Epidermal melanocyte (primary cell): ENCODE results near the gene GPSM1.

ENCODE experiments used
- DNase-seq: peaks from one replicate; pipeline ENCODE4 v3.0.0; 2011; ENCODE audit warnings: low spot score; ENCODE audit not compliant: insufficient read length

GPSM1 gene

DNA sequence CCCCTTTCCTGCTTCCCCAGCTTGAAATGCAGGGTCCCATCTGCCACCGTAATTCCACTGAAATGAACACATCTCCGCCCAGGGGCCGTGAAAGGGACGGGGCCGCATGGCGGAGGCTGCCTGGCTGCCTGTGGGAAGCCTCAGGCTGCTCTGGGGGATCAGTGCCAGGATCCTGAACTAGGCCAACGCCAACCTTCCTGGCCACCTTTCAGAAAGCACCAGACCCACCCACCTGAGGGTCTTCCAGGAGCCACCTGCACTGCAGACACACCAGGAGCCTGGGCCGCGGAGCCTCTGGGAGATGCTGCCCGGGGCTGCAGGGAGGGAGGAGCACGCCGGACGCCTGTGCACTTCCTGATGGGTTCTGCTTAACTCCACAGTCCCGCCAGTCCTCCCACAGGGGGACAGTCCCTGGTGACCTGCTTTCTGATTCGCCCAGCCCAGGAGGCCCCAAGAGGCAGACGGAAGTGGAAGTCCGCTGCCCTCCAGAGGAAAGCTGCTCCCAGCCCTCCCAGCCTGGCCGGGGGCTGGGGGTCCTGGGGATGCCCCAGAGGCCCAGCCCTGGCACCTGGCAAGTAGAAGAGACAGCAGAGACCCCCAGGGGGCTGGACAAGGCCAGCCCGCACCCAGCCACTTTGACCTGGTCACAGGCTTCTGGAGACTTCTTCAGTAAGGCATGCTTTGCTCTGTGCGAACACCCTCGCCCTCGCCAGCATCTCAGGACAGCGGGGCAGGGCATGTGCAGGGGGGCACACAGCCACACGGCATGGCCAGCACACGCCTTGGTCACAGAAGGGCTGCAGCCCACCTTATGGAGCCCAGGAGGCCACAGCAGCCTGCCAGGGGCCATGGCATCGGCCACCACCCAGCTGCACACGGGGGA is 46.2 kb downstream of the GPSM1 start, which contains the start of gene CARD9:
CARD9 (minus strand) TSS at position 370 of the 883 bp plus-strand sequence. CDS start 1,591 bp downstream, outside the sequence.
- no peak for DNase-seq

DNA sequence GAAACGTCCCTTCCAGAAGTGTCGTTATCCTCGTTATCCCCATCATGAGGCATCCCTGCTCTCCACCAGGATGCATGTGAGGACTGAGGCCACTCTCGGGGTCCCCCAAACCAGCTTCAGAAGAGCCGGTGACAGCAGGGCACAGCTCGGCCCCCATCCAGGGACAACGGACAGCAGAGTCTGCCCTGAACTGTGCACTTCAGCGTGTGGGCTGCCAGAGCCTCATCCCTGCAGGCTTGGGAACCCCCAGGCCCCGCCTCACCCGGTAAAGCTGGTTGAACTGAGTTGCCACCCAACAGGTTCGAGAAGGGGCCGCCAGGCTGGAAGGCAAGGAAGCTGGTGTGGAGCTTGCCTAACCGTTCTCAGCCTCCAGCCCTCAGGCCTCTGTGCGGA is 46.8 kb downstream of the GPSM1 start:
- DNase-seq, result no peak

DNA sequence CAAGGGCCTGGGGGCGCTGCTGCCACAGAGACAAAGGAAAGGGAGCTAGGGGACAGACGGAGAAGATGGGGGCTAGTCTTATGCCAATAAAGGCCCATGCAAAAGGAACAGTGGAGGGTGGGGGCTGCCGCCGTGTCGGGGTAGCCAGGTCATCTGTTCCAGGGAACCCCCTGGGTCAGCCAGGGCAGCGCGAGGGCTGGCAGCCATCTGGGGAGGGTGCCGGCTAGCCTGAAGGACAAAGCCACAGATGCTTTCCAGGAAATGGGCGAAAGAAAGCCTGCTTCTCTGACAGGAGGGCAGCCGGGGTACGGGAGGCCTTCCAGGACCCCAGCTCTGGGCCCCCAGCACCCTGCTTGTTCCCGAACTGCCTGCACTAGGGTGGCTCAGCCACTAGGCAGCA is 47.8 kb downstream of the GPSM1 start:
- no peak for DNase-seq

DNA sequence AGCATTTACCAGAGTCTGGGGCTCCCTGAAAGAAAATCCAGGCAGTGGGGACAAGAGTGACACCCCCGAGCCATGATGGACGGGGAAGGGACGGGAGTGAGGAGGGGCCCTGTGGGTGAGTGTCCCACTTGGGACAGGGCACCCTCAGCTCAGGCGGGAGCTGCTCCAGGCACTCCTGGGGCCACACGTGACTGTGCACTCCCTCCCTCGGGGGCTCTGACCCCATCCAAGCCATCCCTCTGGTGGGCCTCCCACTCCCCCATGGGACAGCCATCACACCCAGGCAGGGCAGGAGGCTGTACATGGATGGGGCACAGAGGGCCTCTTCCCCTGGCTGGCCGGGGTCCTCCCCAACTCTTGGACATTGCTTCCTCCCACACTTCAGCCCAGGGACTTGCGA is 49.1 kb downstream of the GPSM1 start:
- no peak for DNase-seq

DNA sequence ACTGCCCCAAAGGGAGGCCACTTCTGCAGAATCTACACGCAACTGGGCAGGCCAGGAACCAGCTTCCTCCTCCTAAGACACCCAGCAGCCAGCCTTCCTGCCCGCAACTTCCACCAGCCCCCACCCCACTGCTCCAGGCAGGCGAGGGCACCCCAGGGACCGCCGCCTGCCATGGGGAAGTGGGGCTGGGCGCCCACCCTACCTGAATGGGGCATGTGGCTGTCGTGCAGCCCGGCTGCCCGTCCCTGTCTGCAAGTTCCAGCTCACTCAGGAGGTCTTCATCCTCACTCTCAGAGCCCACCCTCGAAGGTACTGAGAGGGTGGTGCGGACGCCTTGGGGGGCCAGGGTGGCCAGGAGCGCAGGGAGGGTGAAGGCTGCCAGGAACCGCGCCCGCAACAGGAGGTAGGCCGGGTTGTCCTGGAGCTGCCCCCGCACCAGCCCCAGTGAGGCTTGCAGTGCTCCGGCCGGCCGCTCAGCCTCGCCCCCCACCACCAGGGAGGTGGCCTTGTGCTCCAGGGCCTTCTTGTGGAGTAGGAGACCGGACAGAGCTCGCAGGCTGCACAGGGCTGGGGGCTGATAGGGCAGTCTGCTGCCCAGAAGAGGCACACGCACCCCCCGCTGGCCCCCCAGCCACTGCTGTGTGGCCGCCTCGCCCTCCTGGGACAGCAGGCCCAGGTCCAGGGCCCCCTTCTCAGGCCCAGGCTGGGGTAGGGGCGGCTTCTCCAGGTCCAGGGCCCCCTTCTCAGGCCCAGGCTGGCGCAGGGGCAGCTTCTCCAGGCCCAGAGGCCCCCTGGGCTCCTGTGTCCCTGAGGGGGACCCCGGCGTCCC is 50.2 kb downstream of the GPSM1 start:
- DNase-seq, result no peak

DNA sequence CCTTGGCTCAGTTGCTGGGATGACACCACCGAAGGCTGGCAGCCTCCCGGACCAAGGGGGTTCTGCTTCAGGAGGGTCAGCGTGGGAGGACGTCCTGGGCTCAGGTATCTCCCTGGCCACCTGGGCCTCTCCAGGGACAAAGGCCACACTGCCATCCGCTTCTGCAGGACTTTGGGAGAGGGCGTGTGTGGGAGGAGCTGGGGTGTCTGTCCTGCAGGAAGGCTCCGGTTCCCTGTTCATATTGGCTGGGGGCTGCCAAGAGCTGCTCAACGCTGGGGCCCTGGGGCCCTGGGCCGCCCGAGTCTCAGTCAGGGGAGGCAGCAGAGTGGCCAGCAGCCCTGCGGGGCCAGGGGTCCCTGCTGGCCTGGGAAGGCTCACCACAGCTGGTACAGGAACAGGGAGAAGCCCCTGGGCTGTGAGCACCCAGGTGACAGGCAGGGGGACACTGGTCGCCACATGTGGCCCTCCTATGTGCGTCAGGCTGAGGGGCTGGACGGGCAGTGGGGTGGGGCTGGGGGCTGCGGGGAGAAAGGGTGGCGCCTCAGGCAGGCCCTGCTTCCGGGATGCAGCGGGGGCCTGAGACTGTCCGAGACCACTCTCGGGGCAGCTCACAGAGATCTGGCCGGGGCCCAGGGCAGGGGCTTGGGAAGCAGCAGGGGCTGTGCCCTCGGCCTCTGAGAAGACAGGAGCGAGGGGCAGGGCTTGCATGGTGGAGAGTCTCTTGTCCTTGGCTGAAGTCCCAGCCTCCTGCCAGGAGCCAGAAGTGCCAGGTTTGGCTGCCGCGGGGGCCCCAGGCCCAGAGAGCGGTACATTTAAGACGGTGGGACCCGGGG is 51.0 kb downstream of the GPSM1 start:
- no peak for DNase-seq

DNA sequence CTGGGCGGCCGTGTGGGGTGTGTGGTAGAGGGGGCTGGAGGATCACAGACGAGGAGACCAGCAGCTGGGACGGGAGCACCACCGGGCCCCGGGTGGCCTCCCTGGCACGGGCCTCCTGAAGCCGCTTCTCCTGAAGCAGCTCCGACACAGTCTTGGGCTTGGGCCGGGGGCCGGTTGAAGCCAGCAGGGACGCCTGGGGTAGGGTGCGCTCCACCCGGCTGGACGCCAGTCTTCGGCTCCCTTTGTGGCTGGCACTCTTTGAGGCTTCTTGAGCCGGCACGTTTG is 51.6 kb downstream of the GPSM1 start:
- no peak for DNase-seq

DNA sequence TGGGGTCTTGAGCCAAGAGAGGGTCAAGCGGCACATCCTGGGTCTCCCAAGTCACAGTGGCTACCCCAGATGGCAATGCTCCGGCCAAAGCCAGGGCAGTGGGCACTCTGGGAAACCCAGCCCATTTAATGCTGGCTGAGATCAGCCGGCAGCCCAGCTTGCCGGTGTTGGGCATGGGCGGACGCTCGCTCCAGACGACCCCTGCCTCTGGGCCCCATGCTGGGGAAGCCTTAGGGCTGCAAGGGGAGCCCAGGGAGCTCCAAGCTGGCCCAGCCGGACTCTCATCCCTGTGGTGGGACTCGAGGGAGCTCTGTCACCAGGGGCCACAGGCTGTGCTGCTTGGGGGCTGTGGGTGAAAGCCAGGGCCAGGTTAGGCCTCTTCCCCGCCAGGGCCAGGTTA is 52.1 kb downstream of the GPSM1 start:
- DNase-seq, result no peak

DNA sequence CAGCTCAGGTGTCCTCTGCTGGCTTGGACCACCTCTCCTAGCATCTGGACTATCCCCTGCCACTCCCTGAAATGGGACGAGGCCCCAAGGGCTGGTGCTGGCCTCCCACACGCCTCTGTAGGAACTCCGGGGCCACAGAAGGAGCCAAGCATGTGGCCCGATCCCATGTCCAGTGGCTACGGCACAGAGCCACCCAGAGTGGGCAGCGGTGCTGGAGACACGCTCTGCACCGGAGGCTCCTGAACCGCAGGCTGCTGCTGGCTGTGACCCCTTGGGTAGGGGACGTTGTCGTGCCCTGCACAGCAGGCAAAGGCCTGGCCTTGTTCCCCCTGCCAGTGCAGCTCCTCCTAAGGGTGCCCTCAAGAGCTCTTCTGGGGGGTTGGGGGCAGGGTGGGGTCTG is 52.6 kb downstream of the GPSM1 start:
- no peak for DNase-seq

DNA sequence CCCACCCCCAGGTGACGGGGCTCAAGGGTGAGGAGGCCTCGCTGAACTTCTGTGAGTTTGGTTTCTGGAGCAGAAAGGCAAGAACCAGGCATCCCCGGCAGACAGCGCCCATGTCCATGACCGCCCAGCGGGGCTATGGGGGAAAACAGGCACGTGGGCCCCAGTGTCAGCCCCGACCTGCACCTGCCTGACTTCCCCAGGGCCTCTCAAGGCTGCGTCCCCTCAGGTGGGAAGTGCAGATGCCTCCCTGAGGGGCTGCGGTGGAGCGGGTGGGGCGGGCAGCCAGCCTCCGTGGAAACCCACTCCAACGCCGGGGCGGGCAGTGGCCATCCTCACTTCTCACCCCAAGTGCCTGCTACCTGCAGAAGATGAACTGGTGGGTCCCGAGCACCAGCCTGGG is 53.0 kb downstream of the GPSM1 start:
- no peak for DNase-seq

DNA sequence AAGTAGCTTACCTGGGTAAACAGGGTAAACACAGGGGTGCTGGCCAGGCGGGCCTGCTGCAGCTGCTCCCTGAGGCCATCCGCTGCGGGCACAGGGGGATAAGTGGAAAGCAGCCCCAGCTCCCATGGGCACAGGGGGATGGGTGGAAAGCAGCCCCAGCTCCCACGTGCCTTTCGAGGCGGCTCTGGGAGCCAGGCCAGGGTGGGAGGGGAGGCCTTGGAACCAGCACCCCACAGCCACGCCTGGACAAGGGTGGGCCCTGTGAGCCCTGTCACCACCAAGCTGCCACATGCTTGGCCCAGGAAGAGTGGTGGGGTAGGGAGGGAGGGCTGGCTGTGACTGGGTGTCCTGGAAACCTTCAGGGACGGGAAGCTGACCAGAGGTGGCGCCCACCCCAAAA is 54.0 kb downstream of the GPSM1 start:
- no peak for DNase-seq

DNA sequence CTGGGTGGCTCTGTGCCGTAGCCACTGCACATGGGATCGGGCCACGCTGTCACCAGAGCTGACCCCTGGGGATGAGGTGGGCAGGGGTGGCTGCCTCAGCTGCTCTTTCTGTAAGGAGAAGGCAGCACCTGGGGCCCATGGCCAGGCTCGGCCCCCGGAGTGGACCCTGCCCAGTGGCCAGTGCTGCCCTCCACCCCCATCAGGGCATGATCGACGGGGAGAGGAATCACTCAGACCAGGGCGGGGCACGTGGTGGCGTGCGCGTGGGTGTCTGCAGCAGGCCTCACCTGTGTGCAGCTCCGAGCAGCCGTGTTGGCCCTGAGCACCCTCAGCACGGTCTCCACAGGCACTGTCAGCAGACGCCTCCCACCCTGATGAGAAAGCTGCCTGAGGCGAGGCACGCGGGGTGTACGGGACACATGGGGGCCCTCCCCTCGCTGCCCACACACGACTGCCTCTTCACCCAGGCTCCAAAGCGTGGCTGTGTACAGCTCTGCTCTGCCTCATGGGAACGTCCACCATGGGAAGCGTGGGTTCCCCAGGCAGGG is 54.7 kb downstream of the GPSM1 start:
- DNase-seq, result no peak

DNA sequence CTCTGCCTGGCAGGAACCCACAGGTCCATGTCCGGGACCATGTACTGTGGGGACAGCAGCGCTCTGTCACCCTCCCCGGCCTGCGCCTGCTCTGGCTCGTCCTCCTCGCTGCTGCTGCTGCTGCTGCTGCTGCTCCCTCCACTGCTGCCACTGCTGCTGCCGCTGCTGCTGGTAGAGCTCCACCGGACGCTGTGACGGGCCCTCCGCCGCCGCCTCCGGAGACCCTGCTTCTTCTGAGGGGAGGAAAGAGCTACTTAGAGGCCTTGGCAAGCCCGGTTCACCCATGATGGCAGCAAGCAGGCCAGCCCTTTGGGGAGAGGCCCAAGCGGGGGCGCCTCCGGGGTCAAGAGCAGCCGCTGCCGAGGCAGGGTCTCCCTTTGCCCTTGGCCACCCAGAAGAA is 56.1 kb downstream of the GPSM1 start:
- DNase-seq, result no peak

DNA sequence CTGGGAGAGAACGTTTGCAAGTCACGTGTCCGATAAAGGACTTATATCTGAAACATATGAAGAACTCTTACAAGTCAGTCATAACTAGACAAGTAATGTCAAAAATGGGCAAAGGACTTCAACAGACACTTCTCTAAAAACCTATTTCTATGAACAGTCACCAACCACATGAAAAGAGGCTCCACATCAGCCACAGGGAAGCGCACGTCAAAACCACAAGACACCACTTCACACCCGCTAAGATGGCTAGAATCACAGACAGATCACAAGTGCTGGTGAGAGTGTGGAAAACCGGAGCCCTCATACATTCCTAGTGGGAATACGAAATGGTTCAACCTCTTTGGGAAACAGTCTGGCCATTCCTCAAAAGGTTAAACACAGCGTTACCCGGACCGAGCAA is 57.7 kb downstream of the GPSM1 start:
- no peak for DNase-seq

DNA sequence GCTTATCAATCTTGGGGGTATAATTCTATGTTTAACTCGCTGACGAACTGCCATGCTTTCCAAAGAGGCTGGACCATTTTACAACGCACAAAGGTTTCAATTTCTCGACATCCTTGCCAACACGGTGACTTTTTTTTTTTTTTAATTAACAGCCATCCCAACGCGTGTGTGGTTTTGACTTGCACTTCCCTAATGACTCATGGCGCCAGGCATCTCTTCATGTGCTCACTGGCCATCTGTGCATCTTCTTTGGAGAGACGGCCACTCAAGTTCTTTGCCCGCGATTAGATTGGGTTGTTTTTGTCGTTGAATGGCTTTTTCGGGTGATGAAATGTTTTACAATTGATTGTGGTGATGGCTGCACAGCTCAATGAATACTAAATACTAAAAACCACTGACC is 58.7 kb downstream of the GPSM1 start:
- no peak for DNase-seq

DNA sequence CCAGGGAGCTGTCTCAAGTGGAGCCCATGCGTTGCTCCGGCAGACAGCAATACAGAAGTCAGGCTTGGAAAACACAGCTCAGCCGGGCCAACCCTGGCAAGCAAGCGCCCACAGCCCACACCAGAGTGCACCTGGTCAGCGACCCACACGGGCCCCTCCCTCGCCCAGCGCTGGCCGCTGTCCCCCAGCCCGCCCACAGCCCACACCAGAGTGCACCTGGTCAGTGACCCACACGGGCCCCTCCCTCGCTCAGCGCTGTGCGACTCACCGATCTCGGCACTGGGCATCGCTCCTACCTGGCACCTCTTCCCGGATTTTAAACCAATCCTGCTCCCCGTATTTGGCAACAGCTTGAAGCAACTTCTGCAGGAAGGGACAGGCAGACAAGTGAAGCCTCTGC is 59.9 kb downstream of the GPSM1 start:
- DNase-seq, result no peak

DNA sequence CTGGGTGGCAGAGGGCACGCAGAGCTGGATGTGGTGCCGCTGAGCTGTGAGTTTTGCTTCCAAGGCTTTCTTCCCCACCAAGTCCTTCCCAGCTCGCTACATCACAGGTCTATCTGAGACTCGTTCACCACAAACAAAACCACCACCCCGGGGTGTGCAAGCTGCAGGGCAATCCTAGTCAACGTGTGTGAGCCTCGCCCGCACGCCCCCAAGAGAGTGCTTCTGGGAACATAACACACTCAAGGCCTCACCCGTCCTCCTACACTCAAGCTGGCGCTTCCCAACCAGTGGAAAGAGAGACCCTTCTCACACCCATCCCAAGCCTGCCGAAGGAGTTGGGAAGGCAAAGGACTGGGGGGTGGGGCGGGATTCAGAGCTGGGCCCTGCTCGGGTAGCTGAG is 62.1 kb downstream of the GPSM1 start:
- no peak for DNase-seq

DNA sequence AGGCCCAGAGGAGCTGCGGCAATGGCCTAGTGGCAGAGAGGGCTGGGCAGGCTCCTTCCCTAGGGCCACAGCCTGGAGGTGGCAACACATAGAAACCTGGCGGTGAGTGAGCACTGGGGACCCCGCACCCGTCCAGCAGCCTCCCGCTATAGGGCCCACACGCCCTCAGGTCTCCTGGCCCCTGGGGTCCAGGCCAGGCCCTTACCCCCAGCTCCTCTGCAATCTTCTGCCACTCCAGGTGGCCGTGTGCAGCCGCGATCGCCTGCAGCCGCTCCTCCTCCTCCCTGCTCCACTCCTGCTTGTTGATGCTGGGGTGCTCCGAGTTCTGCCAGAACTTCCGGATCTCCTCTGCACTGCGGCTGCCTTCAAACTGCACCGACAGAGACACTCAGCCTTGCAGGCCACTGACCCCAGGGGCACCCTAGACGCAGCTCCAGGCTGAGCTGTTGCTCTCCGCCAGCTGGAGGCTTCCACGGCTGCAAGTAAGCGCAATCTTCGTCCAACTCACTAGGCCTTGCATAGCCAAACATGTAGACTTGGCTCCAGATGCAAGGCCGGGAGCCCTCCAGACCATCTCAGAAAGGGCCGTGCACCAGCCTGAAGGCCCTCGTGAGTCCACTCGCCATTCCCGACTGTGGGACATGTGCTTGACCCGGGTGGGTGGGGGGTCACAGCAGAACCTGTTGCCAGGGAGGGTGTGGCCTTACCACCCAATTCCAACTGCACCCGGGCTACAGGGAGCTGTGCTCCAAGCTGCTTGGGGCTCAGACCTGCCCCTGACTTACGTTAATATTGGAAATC is 64.6 kb downstream of the GPSM1 start:
- no peak for DNase-seq

DNA sequence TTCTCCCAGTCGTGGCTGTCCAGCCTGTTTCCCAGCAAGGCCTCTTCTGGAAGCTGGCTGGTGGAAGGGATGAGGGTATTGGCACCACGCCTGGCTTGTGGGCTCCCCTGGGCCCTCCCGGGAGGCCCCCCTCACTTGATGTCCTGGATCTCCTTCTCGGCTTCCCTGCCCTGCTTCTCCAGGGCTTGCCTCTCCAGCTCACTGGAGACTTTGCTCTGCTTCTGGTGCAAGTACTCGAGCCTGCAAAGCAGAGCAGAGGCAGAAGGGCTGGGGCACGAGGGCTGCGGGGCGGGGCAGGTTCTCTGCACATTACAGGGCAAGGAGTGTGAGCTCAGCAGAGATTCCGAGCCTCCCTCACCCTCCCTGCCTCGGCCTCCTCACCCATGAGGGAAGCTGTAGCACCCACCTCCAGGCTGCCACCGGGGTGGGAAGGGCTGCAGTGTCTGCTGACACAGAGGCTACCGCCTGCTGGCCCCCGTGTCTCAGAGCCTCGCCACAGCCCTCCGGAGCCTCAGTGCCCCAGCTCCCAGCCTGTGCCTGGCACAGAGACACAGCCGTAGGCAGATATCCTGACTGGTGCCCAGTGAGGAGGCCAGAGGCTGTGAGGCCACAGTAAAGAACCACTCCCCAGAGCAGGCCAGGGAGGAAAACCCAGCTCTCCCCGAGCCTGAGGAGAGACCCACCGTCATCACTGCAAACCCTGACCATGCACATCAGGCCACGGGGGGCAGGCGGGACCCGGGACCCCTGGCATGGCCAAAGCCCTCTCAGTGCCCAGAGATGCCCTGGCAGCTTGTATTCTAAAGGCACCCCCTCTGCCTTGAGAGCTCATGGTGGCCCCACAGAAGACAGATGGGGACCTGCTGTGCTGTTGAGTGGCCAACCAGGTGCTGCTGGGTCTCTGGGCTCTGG is 65.5 kb downstream of the GPSM1 start:
- DNase-seq, result no peak

DNA sequence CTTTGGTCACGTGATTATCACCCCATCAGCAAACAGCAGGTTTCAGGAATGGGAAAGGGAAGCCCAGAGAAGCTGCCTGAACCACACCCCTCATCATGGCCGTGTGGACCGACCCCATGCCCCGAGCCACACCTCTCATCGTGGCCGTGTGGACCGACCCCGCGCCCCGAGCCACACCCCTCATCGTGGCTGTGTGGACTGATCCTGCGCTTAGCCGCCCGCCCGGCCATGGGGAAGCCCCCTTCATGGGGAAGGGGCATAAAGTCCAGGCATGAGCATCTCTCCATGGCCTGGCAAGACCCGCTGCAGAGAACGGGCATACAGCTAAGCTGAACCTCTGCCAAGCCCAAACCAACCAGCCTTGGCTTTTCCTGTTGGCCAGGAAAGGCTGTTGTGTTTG is 66.2 kb downstream of the GPSM1 start:
- DNase-seq, result no peak
